K562 (cell line): ENCODE measurements around the gene PAX8. TPM values are rescaled to one million over a fixed set of nuclear protein-coding genes. Genes with fewer than 3 reads are reported as not detected.

Experiments
- BCLAF1 ChIP-seq, 2 experiments: fragments of 450-650 bp in 1 of 2; IDR thresholded peaks; 2 replicates each; pipeline ENCODE4 v1.6.1; 2011 to 2017; ENCODE audit warnings: low read depth in 2 of 2, antibody characterized with exemption in 1 of 2, borderline replicate concordance in 1 of 2, low read length in 1 of 2, mild to moderate bottlenecking in 1 of 2, mixed read lengths in 1 of 2; ENCODE audit not compliant: control insufficient read depth in 1 of 2
- CBFA2T2 ChIP-seq: fragments of 450-650 bp; conservative IDR thresholded peaks from 2 replicates; pipeline ENCODE4 v1.6.1; 2017; ENCODE audit warnings: mild to moderate bottlenecking
- CBX1 ChIP-seq: sonication (generic); IDR thresholded peaks from 2 replicates; pipeline ENCODE4 v1.6.1; 2016; ENCODE audit warnings: antibody characterized with exemption, low read depth, mild to moderate bottlenecking
- FIP1L1 ChIP-seq: fragments of 200-400 bp; formaldehyde crosslinking; IDR thresholded peaks from 2 replicates; pipeline ENCODE4 v1.6.1; 2018; ENCODE audit warnings: mild to moderate bottlenecking, low read depth, low read length; ENCODE audit not compliant: poor library complexity, severe bottlenecking
- GTF2A2 ChIP-seq: IDR thresholded peaks from 2 replicates; pipeline ENCODE4 v1.6.1; 2016; ENCODE audit warnings: mild to moderate bottlenecking, missing genetic modification characterization, missing compliant biosample characterization
- HBP1 ChIP-seq: fragments of 450-650 bp; formaldehyde crosslinking; IDR thresholded peaks from 2 replicates; pipeline ENCODE4 v1.4.0; 2022; ENCODE audit warnings: missing genetic modification characterization
- HNRNPLL ChIP-seq: fragments of 200-400 bp; formaldehyde crosslinking; IDR thresholded peaks from 2 replicates; pipeline ENCODE4 v1.6.1; 2017; ENCODE audit warnings: low read length, low read depth, mild to moderate bottlenecking; ENCODE audit not compliant: poor library complexity, severe bottlenecking
- IRF2 ChIP-seq: sonication (generic); formaldehyde crosslinking; IDR thresholded peaks from 2 replicates; pipeline ENCODE4 v1.8.1; 2022; ENCODE audit warnings: mild to moderate bottlenecking, missing genetic modification reagents
- MBD2 ChIP-seq: sonication (generic); IDR thresholded peaks from 2 replicates; pipeline ENCODE4 v1.6.1; 2016; ENCODE audit warnings: low read depth, borderline replicate concordance
- NFE2L1 ChIP-seq: fragments of 450-650 bp; IDR thresholded peaks from 2 replicates; pipeline ENCODE4 v1.6.1; 2016; ENCODE audit warnings: missing genetic modification characterization, low read depth, mild to moderate bottlenecking, missing compliant biosample characterization, moderate library complexity, borderline replicate concordance
- RBM14 ChIP-seq: fragments of 200-400 bp; formaldehyde crosslinking; IDR thresholded peaks from 2 replicates; pipeline ENCODE4 v1.6.1; 2018; ENCODE audit warnings: low read depth, mild to moderate bottlenecking, low read length, moderate library complexity, borderline replicate concordance; ENCODE audit not compliant: insufficient read depth
- SETDB1 ChIP-seq: IDR thresholded peaks from one replicate; pipeline ENCODE4 v1.6.1; 2012; ENCODE audit warnings: low read length, control low read depth, inconsistent platforms
- SRF ChIP-seq, 2 experiments: fragments of 250-450, 450-650 bp in 1 of 2; sonication (Bioruptor Pico) in 1 of 2; sonication (generic) in 1 of 2; formaldehyde crosslinking; IDR thresholded peaks; 2 replicates each; pipeline versions ENCODE4 v1.5.0 to v1.5.1; 2020 to 2022; ENCODE audit warnings: mild to moderate bottlenecking in 1 of 2, missing genetic modification reagents in 1 of 2
- SUPT5H ChIP-seq: fragments of 450-650 bp; IDR thresholded peaks from 2 replicates; pipeline ENCODE4 v1.6.1; 2016
- TAF9B ChIP-seq: fragments of 450-650 bp; IDR thresholded peaks from 2 replicates; pipeline ENCODE4 v1.6.1; 2018; ENCODE audit warnings: mild to moderate bottlenecking; ENCODE audit not compliant: partially characterized antibody
- TBP ChIP-seq: optimal IDR thresholded peaks from 2 replicates; pipeline ENCODE3; 2011; ENCODE audit warnings: low read depth, low read length, improper control_type of control experiment
- TFE3 ChIP-seq: fragments of 450-650 bp; formaldehyde crosslinking; IDR thresholded peaks from 2 replicates; pipeline ENCODE4 v1.4.0; 2020; ENCODE audit warnings: mild to moderate bottlenecking, mixed read lengths
- WHSC1 ChIP-seq: IDR thresholded peaks from one replicate; pipeline ENCODE4 v1.6.1; 2012; ENCODE audit warnings: low read length, control low read depth, inconsistent platforms
- YBX1 ChIP-seq: fragments of 450-650 bp; IDR thresholded peaks from 2 replicates; pipeline ENCODE4 v1.7.1; 2016; ENCODE audit warnings: mild to moderate bottlenecking
- ZNF584 ChIP-seq: fragments of 200-800 bp; sonication (Bioruptor generic); IDR thresholded peaks from 2 replicates; pipeline ENCODE4 v1.6.1; 2016; ENCODE audit warnings: low read depth, mild to moderate bottlenecking, missing genetic modification characterization, missing compliant biosample characterization
- ZNF589 ChIP-seq: fragments of 200-800 bp; sonication (Bioruptor generic); IDR thresholded peaks from 2 replicates; pipeline ENCODE4 v1.6.1; 2016; ENCODE audit warnings: low read depth, missing genetic modification characterization, missing compliant biosample characterization
- polyA plus RNA-seq, 8 experiments: library from polyadenylated mRNA; depleted of rRNA in 4 of 8; stranded (reverse) in 5 of 8; unstranded in 3 of 8; fragments of >200 nt; fragmentation: Nextera tagmentation in 2 of 8; fragmentation: Illumina TruSeq in 1 of 8; extraction: Ambion mirVana in 2 of 8; extraction: Trizol in 1 of 8; gene quantifications; 2 replicates each; pipeline versions ENCODE4 v1.2.1 to v1.2.3, GENCODE V29; 2011 to 2014; ENCODE audit warnings: inconsistent platforms in 1 of 8, missing spikeins in 1 of 8
- total RNA-seq, 7 experiments: library from RNA; depleted of rRNA in 6 of 7; stranded (reverse); fragments of >200 nt in 6 of 7; fragmentation: Illumina TruSeq in 2 of 7; extraction: Trizol in 2 of 7; gene quantifications; 2 replicates each; pipeline versions ENCODE4 v1.2.1 to v1.2.3, GENCODE V29; 2011 to 2021; ENCODE audit warnings: low replicate concordance in 1 of 7

The PAX8 gene
- total and polyA plus RNA-seq, 9 of the 15 experiments (the other 6 are each of a cell fraction or from before 2014, with no cell fraction given) = 0.13 to 2.1 (median 0.51) TPM

DNA sequence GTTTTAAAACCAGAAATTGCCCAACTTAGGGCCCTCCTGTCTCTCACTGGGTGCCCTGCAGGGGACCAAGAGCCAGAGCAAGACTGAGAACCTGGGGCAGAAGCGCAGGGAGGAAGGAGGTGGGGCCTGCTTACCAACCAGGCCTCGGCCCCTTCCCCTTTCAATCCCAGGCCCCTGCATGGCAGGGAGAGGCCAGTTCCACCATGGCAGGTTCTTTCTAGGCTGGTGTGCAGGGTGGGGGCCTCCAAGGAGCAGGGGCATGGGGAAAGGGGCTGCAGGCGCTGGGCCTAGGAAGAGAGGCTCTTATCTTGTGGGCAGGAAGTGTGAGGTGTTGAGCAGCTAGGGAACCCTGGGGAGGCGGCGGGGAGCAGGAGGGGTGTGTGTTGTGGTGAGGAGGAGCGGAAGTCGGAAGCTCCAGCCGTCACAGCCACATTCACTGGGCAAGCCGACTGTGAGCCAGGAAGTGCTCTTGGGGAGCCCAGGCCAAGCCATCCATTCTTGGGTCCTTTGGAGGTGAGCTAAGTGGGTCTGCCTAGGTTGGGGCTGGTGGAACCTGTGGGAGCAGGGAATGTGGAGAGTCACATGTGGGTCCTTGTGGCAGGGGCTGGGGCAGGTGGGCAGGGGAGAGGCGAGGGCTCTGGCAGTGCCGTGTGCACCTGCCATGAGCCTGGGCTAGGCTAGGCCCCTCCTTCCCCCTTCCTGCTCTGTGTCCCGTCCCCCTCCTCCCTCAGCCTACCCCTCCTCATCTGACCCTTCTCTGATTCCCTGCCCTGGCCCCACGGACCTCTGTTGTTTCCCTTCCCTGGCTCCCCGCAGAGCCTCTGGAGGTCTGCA lies 105.0 kb downstream of the PAX8 start, which contains the start of gene PSD4 (continued):
- TF ChIP-seq HBP1 (CRISPR knock-in tag) (no peak), GTF2A2 (no peak), SETDB1 (no peak), CBX1 (no peak), SRF (CRISPR knock-in tag; IDR thresholded peaks at IDR 0.05) (no peak), ZNF584 (CRISPR knock-in tag) (no peak), TFE3 (no peak), WHSC1 (no peak), YBX1 (no peak), ZNF589 (CRISPR knock-in tag) (peak; percentile 69), NFE2L1 (tag) (no peak), HNRNPLL (no peak), CBFA2T2 (no peak), TBP (peak; percentile 64), SUPT5H (peak; percentile 92), FIP1L1 (no peak), TAF9B (peak; percentile 63), IRF2 (CRISPR knock-in tag) (no peak), BCLAF1 (IDR thresholded peaks at IDR 0.05; ENCODE audit: borderline replicate concordance in 1 of 2, control insufficient read depth in 1 of 2, low read depth in 2 of 2, low read length in 1 of 2) (no peak), RBM14 (no peak), MBD2 (no peak)
